SW 1271 (cell line): ENCODE data around the gene SPDYC.

Source experiments
- DNase-seq, 2 experiments: peaks; one replicate each; lab custom pipeline; 2025; lab: John Stamatoyannopoulos, UW

SPDYC gene, protein sequence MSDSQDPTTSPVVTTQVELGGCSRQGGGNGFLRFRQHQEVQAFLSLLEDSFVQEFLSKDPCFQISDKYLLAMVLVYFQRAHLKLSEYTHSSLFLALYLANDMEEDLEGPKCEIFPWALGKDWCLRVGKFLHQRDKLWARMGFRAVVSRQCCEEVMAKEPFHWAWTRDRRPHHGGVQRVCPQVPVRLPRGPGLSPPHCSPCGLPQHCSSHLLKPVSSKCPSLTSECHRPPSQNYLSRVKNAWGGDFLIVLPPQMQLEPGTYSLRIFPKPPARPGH

GRCh38 chr11:65170058-65170534, at the start of gene SPDYC:
TSS of gene SPDYC (plus strand) at chr11:65170233. CDS start at chr11:65171358, 1,125 bp downstream.
- DNase-seq: no peak

DNA sequence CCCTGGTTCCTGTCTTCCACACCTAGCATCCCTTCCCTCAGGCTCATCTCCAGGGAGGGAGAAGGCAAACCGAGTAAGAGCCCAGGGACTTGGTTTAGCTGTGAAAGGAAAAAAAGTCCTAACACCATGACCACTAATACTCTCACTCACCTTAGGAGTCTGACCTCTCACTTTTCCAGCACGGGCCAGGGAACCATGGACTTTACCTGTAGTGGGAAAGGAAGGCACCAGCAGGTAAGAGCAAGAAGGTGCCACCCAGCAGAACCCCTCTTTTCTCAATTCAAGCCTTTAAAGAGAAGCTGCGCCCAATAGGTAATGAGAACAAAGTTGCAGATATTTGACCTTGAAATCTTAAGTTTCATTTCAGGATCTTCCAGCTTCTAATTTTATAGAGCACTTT, 49.2 kb upstream of the SPDYC start:
- DNase-seq: no peak

- DNase-seq: no peak
Observed at GRCh38 chr11:65121447-65121864, 48.6 kb upstream of the SPDYC start.

DNA sequence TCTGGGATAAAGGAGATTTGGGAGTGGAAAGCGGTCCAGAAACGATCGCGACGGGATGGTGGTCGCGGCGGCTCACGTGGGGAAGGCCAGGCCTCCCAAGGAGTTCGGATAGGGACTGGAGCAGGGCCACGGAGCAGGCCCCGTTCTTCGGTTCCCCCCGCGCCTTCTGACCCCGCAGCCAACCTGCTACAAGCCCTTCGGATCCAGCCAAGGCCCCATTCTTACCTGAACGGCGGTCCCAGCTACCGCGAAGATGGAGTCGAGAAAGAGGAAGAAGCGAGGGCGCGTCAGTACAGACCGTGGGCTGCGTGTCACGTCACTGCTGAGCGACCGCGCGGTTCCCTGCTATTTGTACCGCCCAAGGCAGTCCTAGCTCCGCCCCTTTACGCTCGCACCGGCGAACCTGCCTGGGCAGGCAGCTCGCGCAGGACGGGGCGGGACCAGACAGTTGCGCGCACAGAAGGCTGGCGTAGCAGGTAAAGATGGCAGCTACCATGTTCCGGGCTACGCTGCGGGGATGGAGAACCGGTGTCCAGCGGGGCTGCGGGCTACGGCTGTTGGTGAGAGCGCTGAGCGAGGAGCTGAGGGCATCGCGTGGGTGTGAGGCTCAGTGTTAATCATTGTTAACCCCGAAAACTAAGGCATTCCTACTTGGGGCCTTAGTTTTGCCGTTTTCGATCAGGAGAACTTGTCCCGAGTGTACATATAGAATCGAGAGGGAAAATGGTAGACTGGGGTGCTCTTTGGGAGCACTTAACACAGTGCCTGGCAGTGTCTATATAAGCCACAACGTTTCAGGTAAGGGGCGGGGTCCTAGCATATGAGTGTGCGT, 48.0 kb upstream of the SPDYC start, which contains the start of the genes FAU and MRPL49:
Gene FAU, minus strand, starts transcription at position 270 of the 832 bp plus-strand sequence. CDS start 321 bp downstream, outside the sequence.
Gene MRPL49, plus strand, starts transcription at position 457 of the 832 bp plus-strand sequence. Its CDS starts 26 bp downstream, at position 483.
- peak; percentile 86 to 96 for DNase-seq

DNA sequence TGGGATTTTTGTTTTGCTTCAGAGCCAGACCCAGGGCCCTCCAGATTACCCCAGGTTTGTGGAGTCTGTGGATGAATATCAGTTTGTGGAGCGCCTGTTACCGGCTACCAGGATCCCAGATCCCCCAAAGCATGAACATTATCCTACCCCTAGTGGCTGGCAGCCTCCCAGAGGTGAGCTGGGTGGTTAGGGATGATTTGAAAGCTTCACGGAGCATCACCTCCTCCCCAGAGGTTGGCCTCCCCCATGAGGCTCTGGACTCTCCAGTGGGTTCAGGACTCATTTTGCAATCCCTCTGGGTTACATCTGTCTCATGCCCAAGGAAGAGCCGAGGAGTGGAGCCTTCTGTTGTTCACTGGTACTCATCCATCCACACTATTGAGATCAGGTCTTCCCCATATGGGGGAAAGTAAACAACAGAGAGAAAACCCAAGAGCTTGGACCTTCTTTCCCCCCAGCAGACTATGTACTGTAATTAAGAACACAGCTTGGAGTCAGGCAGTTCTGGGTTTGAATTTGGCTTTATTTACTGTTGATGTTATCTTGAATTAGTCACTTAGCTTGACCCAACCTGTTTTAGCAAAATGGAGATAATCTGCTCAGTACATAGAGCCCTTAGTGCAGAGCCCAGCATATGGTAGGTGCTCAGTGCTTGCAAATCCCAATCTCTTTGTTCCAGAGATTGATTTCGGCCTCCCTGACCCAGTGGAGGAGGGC, 45.4 kb upstream of the SPDYC start:
- no peak for DNase-seq

- no peak for DNase-seq
Observed at GRCh38 chr11:65125197-65126056, 44.6 kb upstream of the SPDYC start.

DNA sequence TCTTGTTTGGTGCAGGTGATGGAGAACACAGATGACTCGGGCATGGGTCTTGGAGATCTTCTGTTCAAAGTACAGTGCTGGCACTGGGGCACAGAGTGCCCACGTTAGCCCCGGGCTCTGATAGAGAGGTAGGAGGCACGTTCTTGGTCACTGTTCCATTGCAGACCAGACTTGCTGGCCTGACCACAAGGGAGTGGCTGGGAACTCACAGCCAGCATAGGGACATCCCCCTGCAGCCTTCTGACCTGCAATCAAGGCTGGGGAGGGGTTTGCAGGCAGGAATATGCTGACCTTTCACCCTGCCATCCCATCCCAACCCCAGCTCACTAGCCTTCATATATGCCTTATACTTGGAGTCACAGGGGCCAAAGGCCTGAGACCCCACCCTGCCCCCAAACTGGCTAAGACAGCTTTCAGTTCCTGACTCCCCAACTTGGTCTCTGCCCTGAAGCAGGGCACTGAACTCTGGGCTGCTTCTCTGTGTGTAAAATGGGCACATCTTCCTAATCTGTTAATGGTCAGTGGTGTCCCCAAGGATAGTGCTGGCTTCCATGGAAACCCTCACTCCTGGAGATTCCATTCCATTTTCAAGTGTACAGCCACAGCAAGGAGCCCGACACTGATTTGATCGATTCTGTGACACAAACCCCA, 43.3 kb upstream of the SPDYC start:
- no peak for DNase-seq

- DNase-seq: no peak
Observed at GRCh38 chr11:65127473-65128181, 42.4 kb upstream of the SPDYC start.

DNA sequence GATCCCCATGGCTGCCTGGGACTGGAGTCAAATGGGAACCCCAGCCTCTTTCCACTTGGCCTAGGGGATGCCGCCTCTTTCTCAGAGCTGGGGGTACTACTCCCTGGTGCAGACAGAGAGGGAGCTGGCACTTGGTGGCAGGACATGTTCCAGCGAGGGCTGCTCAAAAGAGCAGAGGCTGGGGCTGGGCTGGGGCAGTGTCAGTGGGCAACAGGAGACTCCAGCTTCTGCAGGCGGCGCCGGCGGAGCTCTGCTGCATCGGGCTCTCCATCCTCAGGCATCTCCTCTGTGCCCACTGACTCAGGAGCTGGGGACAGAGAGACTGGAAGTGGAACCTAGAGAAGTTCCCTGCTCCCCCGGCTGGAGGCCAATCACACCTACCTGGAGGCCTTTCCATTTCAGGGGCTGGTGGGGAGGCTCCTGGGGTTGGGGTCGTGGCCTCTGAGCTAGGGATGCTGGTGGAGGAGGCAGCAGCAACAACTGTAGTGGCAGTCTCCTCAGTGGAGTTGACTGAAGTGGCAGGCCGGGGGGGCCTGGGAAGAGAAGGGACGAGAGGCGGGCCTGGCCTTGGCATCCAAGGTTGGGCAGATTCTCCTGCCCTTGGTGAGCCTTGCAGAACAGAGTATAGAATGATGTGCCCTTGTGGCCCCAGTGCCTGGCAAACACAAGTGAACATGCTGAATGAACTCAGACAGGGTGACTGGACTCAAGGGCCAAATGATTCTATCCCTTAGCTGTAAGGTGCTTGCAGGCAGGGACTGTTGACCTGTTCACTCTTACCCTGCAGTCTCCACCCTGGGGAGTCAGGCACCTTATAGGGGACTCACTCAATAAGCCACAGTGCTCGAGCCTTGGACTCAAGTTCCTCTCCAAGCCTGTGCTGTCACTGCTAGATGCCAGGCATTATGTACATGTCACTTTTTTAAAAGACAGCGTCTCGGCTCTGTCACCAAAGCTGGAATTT, 41.6 kb upstream of the SPDYC start:
- no peak for DNase-seq

- no peak for DNase-seq
Observed at GRCh38 chr11:65129649-65130441, 40.2 kb upstream of the SPDYC start.

DNA sequence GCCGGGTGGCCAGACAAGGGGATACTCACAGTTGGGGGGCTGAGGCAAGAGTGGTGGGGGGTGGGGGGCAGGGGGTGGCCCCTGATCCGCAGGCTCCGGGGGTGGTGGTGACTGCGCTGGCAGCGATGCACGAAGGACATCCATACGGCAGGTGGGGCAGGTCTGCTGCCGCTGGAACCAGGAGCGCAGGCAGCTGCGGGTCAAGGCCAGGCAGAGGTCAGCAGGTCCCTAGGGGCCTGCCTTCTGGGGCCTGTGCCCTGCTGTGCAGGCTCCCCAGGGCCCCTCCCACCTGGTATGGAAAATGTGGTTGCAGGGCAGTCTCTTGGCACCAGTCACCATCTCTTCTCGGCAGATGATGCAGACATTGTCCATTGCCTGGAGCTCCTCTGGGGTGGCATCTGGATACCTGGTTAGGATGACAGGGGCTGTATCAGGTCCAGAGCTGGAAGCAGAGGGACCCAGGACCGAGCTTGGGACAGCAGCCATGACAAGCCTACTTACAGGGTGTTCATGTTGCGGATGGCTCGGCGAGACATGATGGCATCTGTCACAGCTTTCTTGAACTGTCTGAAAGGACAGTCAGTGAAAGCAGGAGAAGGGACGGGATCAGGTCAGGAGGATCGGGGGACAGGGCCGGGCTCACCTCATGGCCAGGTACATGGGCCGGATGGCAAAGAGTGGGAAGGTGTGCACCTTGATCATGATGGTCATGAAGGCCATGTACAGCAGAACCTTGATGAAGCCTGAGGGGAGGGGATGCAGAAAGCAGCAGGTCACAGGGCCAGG, 39.2 kb upstream of the SPDYC start:
- DNase-seq: no peak

- no peak for DNase-seq
Observed at GRCh38 chr11:65131417-65131776, 38.6 kb upstream of the SPDYC start.

DNA sequence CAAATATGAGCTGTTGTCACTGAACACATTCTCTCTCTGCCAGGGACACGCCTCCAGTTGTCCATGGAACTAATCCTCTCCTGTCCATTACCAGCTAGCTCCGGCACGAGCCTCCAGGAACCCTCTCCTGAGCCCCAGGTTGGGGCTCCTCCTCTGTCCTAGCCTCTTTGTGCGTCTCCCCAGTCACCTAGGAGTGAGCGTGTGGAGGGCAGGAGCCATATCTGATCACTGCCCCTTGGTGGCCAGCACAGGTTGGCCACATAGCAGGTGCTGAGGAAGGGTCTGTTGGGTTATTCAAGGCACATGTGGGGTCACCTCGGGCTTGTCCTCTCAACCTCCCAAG, 38.2 kb upstream of the SPDYC start:
- no peak for DNase-seq

- no peak for DNase-seq
Observed at GRCh38 chr11:65132238-65132987, 37.6 kb upstream of the SPDYC start.

DNA sequence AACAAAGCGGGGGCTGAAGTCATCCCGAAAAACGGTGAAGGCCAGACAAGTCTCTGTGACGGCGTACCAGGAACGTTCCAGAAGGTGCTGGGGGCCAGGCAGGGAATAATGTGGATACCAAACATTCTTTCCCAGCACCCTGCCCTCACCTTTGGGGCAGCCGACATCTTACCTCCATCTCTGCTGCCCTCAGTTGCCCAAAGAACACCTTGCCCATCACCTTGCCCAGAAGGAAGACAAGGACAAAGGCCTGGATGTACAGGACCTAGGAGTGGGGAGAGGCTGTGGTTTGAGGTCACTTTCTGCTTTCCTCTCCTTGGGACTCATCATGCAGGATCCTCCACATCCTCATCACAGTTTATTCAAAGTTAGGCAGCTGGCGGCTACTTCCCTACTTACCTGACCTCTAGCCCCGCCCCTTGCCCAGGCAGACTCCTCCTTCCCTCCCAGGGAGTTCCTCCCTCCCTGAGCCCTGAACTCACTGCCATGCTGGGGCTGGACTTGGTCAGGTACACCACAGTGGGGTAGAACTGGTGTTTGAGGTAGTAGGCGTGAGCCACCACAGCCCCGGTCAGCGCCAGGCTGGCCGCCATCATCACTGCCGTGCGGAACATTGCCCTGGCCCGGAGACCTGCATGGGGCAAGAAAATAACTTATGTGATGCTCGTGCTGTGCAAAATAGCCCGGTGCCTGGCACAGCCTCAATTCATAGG, 36.9 kb upstream of the SPDYC start:
- no peak for DNase-seq

DNA sequence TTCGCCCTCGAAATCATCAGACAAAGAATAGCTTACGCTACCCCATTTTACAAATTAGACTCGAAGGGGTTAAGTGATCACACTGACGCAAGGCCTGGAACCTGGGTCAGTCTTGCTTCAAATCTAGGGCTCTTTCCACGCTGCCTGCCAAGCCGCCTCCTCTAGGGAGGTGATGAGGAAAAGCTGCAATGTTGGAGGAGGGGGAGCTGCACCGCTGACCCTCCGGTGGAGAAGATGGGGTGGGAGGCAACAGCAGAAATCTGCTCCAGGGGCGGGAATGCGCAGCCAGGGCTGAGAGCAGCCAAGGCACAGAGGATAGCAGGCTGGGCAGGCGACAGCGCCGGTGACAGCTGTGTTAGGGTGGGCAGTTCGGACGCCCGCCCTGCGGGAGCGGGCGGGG, 36.3 kb upstream of the SPDYC start:
- no peak for DNase-seq
